ENCODE data around the gene DCST1.

GRCh38 chr1:155085504-155086127 is 52.0 kb downstream of the DCST1 start:
- TF ChIP-seq POLR2A (IDR thresholded peaks at IDR 0.05; ENCODE audit: low read depth, low read length): no peak
- no peak for TF ChIP-seq TAF1 (IDR thresholded peaks at IDR 0.05; ENCODE audit: low read depth, low read length)
- TF ChIP-seq POLR2AphosphoS5 (IDR thresholded peaks at IDR 0.05; ENCODE audit: low read depth, low read length): no peak
- no peak for TF ChIP-seq POU2F2 (IDR thresholded peaks at IDR 0.05; ENCODE audit: low read depth, low read length)
- TF ChIP-seq PAX5 (IDR thresholded peaks at IDR 0.05; ENCODE audit: insufficient read depth, low read length, severe bottlenecking): no peak

All from GM12891 (cell line).